Measurements from ENCODE around the gene EIF3J.
A peak's percentile ranks its signal among the peaks of the same experiment; 100 is the strongest.
"Not testable (repeated sequence)": the region's sequence is repeated elsewhere in the genome, so short reads cannot be mapped to it uniquely, and the experiment has no call there.

EIF3J gene

DNA sequence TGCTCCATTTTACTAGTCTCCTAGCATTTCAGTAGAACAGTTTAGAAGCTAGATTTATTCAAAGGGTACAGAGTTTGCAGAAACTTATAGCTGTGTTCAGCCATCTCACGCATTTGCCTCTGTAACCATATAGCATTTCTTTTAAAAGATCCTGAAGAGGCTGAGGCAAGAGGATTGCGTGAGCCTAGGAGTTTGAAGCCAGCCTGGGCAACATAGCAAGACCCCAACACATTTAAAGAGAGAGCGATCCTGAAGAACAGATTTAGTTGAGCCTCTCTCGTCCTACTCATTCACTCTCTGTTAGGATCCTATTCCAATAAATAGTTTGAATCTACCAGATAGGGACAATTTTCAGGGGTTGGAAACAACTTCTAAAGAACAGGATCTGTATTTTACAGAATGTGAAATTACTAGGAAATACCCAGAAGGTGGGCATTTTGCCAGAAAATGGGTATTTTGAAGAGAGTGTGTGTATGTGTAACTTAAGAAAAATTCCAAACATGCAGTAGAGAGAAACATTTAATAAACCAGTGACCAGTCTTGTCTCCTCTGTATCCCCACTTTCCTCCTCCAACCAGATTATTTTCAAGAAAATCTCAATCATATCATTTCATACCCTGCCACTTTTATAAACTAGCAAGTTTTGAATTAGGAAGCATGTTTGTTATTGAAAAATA lies 4.5 kb downstream of the EIF3J start:
- TF ChIP-seq ISL1 (CRISPR knock-in tag; IDR thresholded peaks at IDR 0.05) (peak; percentile 37; the same call in 1 of the 2 replicates), ZNF8 (CRISPR knock-in tag; IDR thresholded peaks at IDR 0.05) (no peak), ZFP3 (CRISPR knock-in tag; IDR thresholded peaks at IDR 0.05) (peak; percentile 63)
- ATAC-seq, result peak; percentile 9; the same call in 1 of the 3 replicates

DNA sequence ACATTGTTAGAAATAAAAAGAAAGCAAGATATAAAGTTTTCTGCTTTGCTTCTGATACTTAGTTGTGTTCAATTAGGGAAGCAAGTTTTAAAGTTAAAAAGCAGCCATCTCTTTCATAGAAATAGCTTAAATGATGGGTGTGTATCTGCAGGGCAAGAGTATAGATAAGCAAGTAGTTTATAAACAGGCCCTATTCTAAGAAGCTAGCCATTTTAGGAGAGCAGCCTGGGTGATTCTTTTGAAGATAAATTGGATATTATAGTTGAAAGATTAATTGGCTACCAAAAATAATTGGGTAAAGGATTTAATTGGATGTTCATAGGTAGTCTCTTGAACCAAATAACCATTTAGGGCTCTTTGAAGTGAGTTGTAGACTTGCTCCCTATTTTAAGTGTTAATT lies 5.6 kb downstream of the EIF3J start:
- no peak for ATAC-seq
- TF ChIP-seq ESRRG (CRISPR knock-in tag; IDR thresholded peaks at IDR 0.05) (no peak), BACH2 (CRISPR knock-in tag; IDR thresholded peaks at IDR 0.05; ENCODE audit: borderline replicate concordance) (no peak), ARNTL (CRISPR knock-in tag; IDR thresholded peaks at IDR 0.05; ENCODE audit: borderline replicate concordance, low read depth) (no peak), ISL1 (CRISPR knock-in tag; IDR thresholded peaks at IDR 0.05) (no peak)

DNA sequence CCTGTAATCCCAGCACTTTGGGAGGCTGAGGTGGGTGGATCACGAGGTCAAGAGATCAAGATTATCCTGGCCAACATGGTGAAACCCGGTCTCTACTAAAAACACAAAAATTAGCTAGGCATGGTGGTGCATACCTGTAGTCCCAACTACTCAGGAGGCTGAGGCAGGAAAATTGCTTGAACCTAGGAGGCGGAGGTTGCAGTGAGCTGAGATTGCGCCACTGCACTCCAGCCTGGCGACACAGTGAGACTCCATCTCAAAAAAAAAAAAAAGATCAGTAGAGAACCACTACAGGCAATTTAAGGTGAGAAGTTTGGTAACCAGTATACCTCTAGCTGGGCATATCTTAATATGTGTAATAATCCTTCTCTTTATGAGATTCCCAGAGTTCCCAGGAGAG lies 7.8 kb downstream of the EIF3J start:
- not testable (repeated sequence) for ATAC-seq

- TF ChIP-seq OSR1 (CRISPR knock-in tag; IDR thresholded peaks at IDR 0.05), result no peak
- 0 out of 2 replicates have a peak, but pooled peaks have one; percentile 32 for TF ChIP-seq ZNF70 (CRISPR knock-in tag; IDR thresholded peaks at IDR 0.05)
- TF ChIP-seq, protein P1, sequence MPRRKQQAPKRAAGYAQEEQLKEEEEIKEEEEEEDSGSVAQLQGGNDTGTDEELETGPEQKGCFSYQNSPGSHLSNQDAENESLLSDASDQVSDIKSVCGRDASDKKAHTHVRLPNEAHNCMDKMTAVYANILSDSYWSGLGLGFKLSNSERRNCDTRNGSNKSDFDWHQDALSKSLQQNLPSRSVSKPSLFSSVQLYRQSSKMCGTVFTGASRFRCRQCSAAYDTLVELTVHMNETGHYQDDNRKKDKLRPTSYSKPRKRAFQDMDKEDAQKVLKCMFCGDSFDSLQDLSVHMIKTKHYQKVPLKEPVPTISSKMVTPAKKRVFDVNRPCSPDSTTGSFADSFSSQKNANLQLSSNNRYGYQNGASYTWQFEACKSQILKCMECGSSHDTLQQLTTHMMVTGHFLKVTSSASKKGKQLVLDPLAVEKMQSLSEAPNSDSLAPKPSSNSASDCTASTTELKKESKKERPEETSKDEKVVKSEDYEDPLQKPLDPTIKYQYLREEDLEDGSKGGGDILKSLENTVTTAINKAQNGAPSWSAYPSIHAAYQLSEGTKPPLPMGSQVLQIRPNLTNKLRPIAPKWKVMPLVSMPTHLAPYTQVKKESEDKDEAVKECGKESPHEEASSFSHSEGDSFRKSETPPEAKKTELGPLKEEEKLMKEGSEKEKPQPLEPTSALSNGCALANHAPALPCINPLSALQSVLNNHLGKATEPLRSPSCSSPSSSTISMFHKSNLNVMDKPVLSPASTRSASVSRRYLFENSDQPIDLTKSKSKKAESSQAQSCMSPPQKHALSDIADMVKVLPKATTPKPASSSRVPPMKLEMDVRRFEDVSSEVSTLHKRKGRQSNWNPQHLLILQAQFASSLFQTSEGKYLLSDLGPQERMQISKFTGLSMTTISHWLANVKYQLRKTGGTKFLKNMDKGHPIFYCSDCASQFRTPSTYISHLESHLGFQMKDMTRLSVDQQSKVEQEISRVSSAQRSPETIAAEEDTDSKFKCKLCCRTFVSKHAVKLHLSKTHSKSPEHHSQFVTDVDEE (CRISPR knock-in tag; IDR thresholded peaks at IDR 0.05), result peak; percentile 86
- peak; percentile 88 for TF ChIP-seq TCF4 (CRISPR knock-in tag; IDR thresholded peaks at IDR 0.05; ENCODE audit: borderline replicate concordance)
- TF ChIP-seq ISL1 (CRISPR knock-in tag; IDR thresholded peaks at IDR 0.05), result peak; percentile 92
- TF ChIP-seq BACH2 (CRISPR knock-in tag; IDR thresholded peaks at IDR 0.05; ENCODE audit: borderline replicate concordance), result no peak
- TF ChIP-seq ZC3H10 (CRISPR knock-in tag; IDR thresholded peaks at IDR 0.05), result peak; percentile 14; the same call in 1 of the 2 replicates
- ATAC-seq, result peak; percentile 65
These were observed 9.2 kb downstream of the EIF3J start for GRCh38 chr15:44545913-44546802.

- ATAC-seq, result not testable (repeated sequence)
These were observed 12.2 kb downstream of the EIF3J start for GRCh38 chr15:44549152-44549551.

DNA sequence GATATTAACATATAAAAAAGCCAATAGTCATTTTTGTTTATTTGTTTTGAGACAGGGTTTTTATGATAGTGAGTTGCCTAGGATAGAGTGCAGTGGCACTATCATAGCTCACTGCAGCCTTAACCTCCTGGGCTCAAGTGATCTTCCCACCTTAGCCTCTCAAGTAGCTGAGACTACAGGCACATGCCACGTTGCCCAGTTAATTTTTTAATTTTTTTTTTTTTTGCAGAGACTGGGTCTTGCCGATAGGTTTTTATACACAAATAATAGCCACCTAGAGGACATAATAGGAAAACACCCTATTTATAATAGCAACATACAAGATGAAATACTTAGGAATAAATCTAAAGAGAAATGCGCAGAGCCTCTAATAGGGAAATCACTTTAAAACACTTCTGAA lies 13.3 kb downstream of the EIF3J start:
- ATAC-seq, result peak; percentile 66
- TF ChIP-seq PPARA (CRISPR knock-in tag; IDR thresholded peaks at IDR 0.05; ENCODE audit: borderline replicate concordance) (no peak), CSRNP3 (CRISPR knock-in tag; IDR thresholded peaks at IDR 0.05) (no peak), ZFP3 (CRISPR knock-in tag; IDR thresholded peaks at IDR 0.05) (no peak), ARNTL (CRISPR knock-in tag; IDR thresholded peaks at IDR 0.05; ENCODE audit: borderline replicate concordance, low read depth) (no peak), ZC3H10 (CRISPR knock-in tag; IDR thresholded peaks at IDR 0.05) (no peak), ZNF70 (CRISPR knock-in tag; IDR thresholded peaks at IDR 0.05) (no peak), CSDC2 (CRISPR knock-in tag; IDR thresholded peaks at IDR 0.05) (no peak), RARB (CRISPR knock-in tag; IDR thresholded peaks at IDR 0.05) (no peak), ZNF565 (CRISPR knock-in tag; conservative IDR thresholded peaks at IDR 0.05; ENCODE audit: low read depth) (no peak), OSR1 (CRISPR knock-in tag; IDR thresholded peaks at IDR 0.05) (no peak), SNAI2 (CRISPR knock-in tag; IDR thresholded peaks at IDR 0.05) (no peak), ISL1 (CRISPR knock-in tag; IDR thresholded peaks at IDR 0.05) (no peak)

DNA sequence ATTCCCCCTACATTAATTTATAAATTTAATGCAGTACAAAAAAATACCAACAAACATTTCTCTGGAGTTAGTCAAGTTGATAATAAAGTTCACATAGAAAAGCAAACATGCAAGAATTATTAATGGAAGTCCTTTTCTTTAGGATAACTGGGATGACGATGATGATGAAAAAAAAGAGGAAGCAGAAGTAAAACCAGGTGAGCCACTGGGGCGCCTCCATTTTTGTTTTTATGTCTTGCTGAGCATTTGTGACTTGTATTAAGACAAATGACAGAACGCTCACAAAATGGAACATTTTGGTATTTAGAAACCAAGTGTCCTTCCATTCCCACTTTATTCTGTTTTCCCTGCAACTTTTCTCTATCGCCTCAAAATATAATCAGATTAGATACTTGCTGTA lies 13.8 kb downstream of the EIF3J start:
- no peak for ATAC-seq
- no peak for TF ChIP-seq ZNF565 (CRISPR knock-in tag; conservative IDR thresholded peaks at IDR 0.05; ENCODE audit: low read depth)
- no peak for TF ChIP-seq BACH2 (CRISPR knock-in tag; IDR thresholded peaks at IDR 0.05; ENCODE audit: borderline replicate concordance)
- TF ChIP-seq RARB (CRISPR knock-in tag; IDR thresholded peaks at IDR 0.05), result no peak
- no peak for TF ChIP-seq TOX (CRISPR knock-in tag; IDR thresholded peaks at IDR 0.05; ENCODE audit: borderline replicate concordance)
- TF ChIP-seq, protein P1 (CRISPR knock-in tag; IDR thresholded peaks at IDR 0.05), result no peak
- TF ChIP-seq CSDC2 (CRISPR knock-in tag; IDR thresholded peaks at IDR 0.05), result no peak
- TF ChIP-seq, protein P2, sequence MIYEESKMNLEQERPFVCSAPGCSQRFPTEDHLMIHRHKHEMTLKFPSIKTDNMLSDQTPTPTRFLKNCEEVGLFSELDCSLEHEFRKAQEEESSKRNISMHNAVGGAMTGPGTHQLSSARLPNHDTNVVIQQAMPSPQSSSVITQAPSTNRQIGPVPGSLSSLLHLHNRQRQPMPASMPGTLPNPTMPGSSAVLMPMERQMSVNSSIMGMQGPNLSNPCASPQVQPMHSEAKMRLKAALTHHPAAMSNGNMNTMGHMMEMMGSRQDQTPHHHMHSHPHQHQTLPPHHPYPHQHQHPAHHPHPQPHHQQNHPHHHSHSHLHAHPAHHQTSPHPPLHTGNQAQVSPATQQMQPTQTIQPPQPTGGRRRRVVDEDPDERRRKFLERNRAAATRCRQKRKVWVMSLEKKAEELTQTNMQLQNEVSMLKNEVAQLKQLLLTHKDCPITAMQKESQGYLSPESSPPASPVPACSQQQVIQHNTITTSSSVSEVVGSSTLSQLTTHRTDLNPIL (CRISPR knock-in tag; IDR thresholded peaks at IDR 0.05; ENCODE audit: low read depth), result no peak
- TF ChIP-seq OSR1 (CRISPR knock-in tag; IDR thresholded peaks at IDR 0.05), result no peak
- no peak for TF ChIP-seq ARNTL (CRISPR knock-in tag; IDR thresholded peaks at IDR 0.05; ENCODE audit: borderline replicate concordance, low read depth)
- TF ChIP-seq ZFP3 (CRISPR knock-in tag; IDR thresholded peaks at IDR 0.05), result no peak
